Lower leg skin (tissue), 4 donors: Measurements from ENCODE around the gene PLEKHG1. TPM values are rescaled to one million over a fixed set of nuclear protein-coding genes. Genes with fewer than 3 reads are reported as not detected.

Experiments used
- DNase-seq, 2 donors: peaks; one replicate each; pipeline ENCODE4 v3.0.0-alpha.2; 2019; ENCODE audit warnings: low spot score in 2 of 2
- H3K4me3 ChIP-seq: fragments of 200-600 bp; sonication (generic); 2 replicates; pipeline ENCODE4 v1.5.1; 2017; ENCODE audit warnings: mild to moderate bottlenecking, low read depth; ENCODE audit not compliant: poor library complexity, severe bottlenecking
- CTCF ChIP-seq, 3 donors: fragments of 450-650 bp; IDR thresholded peaks; one replicate each; pipeline ENCODE4 v1.5.1; 2016; ENCODE audit warnings: antibody characterized with exemption in 3 of 3, mild to moderate bottlenecking in 3 of 3, moderate library complexity in 2 of 3
- POLR2A ChIP-seq, 2 donors: fragments of 450-650 bp; IDR thresholded peaks; one replicate each; pipeline ENCODE4 v1.6.1; 2016 to 2017; ENCODE audit warnings: antibody characterized with exemption in 2 of 2, mild to moderate bottlenecking in 1 of 2, moderate library complexity in 1 of 2
- WGBS, 2 donors: methylation state at CpG; one replicate each; pipeline ENCODE4 v1.1.5; 2018; 5-methylcytosine and 5-hydroxymethylcytosine counted together
- intact Hi-C: fragments of 100-400 bp; cut with DNase I; formaldehyde crosslinking; loops from one replicate; pipeline ENCODE4 v1.15.0; 2023; ENCODE audit warnings: low total_unique reads
- total RNA-seq, 4 donors: library from RNA; depleted of rRNA; stranded (reverse); fragments of >200 nt; gene quantifications; one replicate each; pipeline ENCODE4 v1.1.0, GENCODE V29; 2016

The PLEKHG1 gene
- total RNA-seq, 4 donors from 2014 or later = 29.7 to 59.9 (median 42.3) TPM

GRCh38 chr6:150622476-150622875, 22.8 kb downstream of the PLEKHG1 start:
- DNase-seq = no peak
- no peak for TF ChIP-seq CTCF (IDR thresholded peaks at IDR 0.05)
- no peak for TF ChIP-seq POLR2A (IDR thresholded peaks at IDR 0.05)
- H3K4me3 ChIP-seq = no peak overlapping the region
- intact Hi-C loops = no loop called here
- WGBS, 2 donors = 89 to 90% methylated on average over 4 of the region's 4 CpGs

- no peak overlapping the region for H3K4me3 ChIP-seq
- no peak for TF ChIP-seq CTCF (IDR thresholded peaks at IDR 0.05)
- WGBS, 2 donors = 87 to 89% methylated on average over 18 of the region's 18 CpGs
- DNase-seq = no peak
- intact Hi-C loops = no loop called here
Measured at GRCh38 chr6:150622941-150623874, 23.5 kb downstream of the PLEKHG1 start.

GRCh38 chr6:150624191-150624590, 24.5 kb downstream of the PLEKHG1 start:
- intact Hi-C loops = no loop called here
- TF ChIP-seq POLR2A (IDR thresholded peaks at IDR 0.05) (no peak), CTCF (IDR thresholded peaks at IDR 0.05) (no peak)
- WGBS, 2 donors = 82 to 92% methylated on average over 5 of the region's 5 CpGs
- DNase-seq = no peak
- H3K4me3 ChIP-seq = no peak overlapping the region

GRCh38 chr6:150625927-150626326, 26.2 kb downstream of the PLEKHG1 start:
- no peak for DNase-seq
- 95 to 100% methylated on average over 4 of the region's 4 CpGs for WGBS, 2 donors
- TF ChIP-seq CTCF (IDR thresholded peaks at IDR 0.05) (no peak), POLR2A (IDR thresholded peaks at IDR 0.05) (no peak)
- no peak overlapping the region for H3K4me3 ChIP-seq
- intact Hi-C loops = no loop called here

- DNase-seq = no peak
- TF ChIP-seq POLR2A (IDR thresholded peaks at IDR 0.05) (no peak), CTCF (IDR thresholded peaks at IDR 0.05) (no peak)
- no peak overlapping the region for H3K4me3 ChIP-seq
- intact Hi-C loops = no loop called here
Measured at GRCh38 chr6:150627154-150627553, 27.5 kb downstream of the PLEKHG1 start.
